ENCODE measurements around the gene ATXN1.
A peak's percentile ranks its signal among the peaks of the same experiment; 100 is the strongest.
"Not testable (repeated sequence)": the region's sequence is repeated elsewhere in the genome, so short reads cannot be mapped to it uniquely, and the experiment has no call there.

ATXN1 gene

GRCh38 chr6:16263464-16264099 lies 497.7 kb downstream of the ATXN1 start:
- not testable (repeated sequence) for H3K27ac Mint-ChIP-seq, H3K4me3 Mint-ChIP-seq, H3K27me3 Mint-ChIP-seq, H3K36me3 Mint-ChIP-seq, H3K9me3 Mint-ChIP-seq, H3K4me1 Mint-ChIP-seq

DNA sequence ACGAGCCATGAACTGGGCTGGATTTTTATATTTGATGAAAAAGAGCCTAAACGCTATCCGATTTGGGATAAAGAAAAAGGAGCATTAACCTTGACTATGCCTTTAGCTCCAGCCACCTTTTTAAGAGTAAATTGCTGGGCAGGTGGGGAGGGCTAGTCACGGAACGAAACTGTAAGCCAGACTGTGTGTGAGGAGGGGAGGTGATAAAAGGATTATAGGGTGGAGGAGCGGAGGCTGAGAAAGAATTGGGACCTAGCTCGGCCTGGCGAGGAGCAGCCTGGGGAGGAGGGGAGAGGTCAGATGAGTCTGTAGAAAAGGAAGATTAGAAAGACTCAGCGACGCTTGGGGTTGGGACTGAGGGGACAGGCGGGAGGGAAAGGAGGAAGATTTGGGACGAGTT lies 498.5 kb downstream of the ATXN1 start:
- not testable (repeated sequence) for H3K27me3 Mint-ChIP-seq, H3K36me3 Mint-ChIP-seq, H3K4me1 Mint-ChIP-seq, H3K9me3 Mint-ChIP-seq, H3K4me3 Mint-ChIP-seq, H3K27ac Mint-ChIP-seq

- not testable (repeated sequence) for H3K27ac Mint-ChIP-seq, H3K36me3 Mint-ChIP-seq, H3K4me1 Mint-ChIP-seq, H3K9me3 Mint-ChIP-seq, H3K4me3 Mint-ChIP-seq, H3K27me3 Mint-ChIP-seq
Measured at GRCh38 chr6:16260602-16261001, 500.7 kb downstream of the ATXN1 start.

- not testable (repeated sequence) for H3K27me3 Mint-ChIP-seq, H3K27ac Mint-ChIP-seq, H3K9me3 Mint-ChIP-seq, H3K36me3 Mint-ChIP-seq, H3K4me1 Mint-ChIP-seq, H3K4me3 Mint-ChIP-seq
Measured at GRCh38 chr6:16259604-16260003, 501.7 kb downstream of the ATXN1 start.

GRCh38 chr6:16258709-16259075 lies 502.6 kb downstream of the ATXN1 start:
- H3K36me3 Mint-ChIP-seq: no peaks in the 10 kb centered on the region
- H3K27ac Mint-ChIP-seq: no peak overlapping the region
- H3K27me3 Mint-ChIP-seq: no peaks in the 10 kb centered on the region
- H3K9me3 Mint-ChIP-seq: no peaks in the 10 kb centered on the region
- no peaks in the 10 kb centered on the region for H3K4me1 Mint-ChIP-seq
- no peak overlapping the region for H3K4me3 Mint-ChIP-seq

DNA sequence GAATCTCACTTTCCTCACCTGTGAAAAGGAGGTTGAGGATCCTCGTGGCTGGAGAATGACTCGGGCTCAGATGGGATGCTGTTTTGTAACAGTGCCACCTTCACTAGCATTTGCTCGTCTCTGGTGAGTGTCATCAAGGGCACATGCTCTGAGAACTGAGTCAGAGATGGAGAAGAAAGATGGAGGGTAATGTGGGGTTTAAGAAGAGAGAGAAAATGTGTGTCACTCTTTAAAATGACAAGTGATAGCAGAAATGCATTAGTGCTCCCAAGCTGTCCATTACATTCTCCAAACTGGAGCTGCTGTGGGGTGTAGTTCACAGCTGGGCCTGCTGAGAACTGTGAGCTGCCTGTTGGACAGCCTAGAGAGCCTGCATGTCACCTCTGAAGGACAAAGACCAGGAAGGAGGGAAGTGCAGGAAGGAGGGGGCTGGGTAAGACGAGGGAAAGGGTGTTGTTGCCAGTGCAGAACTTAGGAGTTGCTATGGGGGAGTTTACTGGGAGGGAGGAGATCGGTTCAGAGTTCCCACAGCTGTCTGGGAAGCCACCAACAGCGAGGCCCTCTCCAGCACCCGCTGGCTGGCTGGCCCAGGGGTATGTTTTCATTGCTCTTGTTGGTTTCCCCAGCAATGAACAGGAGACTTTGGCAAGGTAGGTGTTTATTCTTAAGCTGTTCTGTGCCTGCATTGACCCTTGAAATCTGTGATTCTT lies 503.1 kb downstream of the ATXN1 start:
- H3K27ac Mint-ChIP-seq: no peak overlapping the region
- H3K36me3 Mint-ChIP-seq: no peaks in the 10 kb centered on the region
- H3K4me3 Mint-ChIP-seq: no peak overlapping the region
- H3K4me1 Mint-ChIP-seq: no peaks in the 10 kb centered on the region
- no peaks in the 10 kb centered on the region for H3K9me3 Mint-ChIP-seq
- no peaks in the 10 kb centered on the region for H3K27me3 Mint-ChIP-seq

DNA sequence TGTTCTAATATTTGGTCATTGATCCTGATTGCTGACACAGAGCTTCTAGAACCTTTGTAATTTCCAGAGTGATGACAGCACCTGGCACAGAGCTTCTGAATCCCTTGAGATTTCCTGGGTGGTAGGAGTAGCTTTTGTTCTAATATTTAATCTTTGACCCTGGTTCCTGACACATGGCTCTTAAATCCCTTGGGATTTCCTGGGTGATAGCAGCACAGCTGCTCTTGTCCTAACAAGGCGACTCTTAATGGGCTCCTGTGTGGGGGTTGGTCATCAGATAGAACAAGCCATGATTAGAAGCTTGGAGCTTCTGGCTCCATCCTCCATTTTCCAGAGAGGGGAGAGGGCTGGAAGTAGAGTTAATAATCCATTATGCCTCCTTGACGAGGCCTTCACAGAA lies 504.5 kb downstream of the ATXN1 start:
- Mint-ChIP-seq H3K27me3 (no peaks in the 10 kb centered on the region), H3K27ac (no peak overlapping the region), H3K9me3 (no peaks in the 10 kb centered on the region), H3K36me3 (no peaks in the 10 kb centered on the region), H3K4me1 (no peaks in the 10 kb centered on the region), H3K4me3 (no peak overlapping the region)

- Mint-ChIP-seq H3K4me3 (no peak overlapping the region), H3K9me3 (no peaks in the 10 kb centered on the region), H3K36me3 (no peaks in the 10 kb centered on the region), H3K4me1 (no peaks in the 10 kb centered on the region), H3K27ac (no peak overlapping the region), H3K27me3 (no peaks in the 10 kb centered on the region)
Measured at GRCh38 chr6:16254535-16254934, 506.7 kb downstream of the ATXN1 start.

DNA sequence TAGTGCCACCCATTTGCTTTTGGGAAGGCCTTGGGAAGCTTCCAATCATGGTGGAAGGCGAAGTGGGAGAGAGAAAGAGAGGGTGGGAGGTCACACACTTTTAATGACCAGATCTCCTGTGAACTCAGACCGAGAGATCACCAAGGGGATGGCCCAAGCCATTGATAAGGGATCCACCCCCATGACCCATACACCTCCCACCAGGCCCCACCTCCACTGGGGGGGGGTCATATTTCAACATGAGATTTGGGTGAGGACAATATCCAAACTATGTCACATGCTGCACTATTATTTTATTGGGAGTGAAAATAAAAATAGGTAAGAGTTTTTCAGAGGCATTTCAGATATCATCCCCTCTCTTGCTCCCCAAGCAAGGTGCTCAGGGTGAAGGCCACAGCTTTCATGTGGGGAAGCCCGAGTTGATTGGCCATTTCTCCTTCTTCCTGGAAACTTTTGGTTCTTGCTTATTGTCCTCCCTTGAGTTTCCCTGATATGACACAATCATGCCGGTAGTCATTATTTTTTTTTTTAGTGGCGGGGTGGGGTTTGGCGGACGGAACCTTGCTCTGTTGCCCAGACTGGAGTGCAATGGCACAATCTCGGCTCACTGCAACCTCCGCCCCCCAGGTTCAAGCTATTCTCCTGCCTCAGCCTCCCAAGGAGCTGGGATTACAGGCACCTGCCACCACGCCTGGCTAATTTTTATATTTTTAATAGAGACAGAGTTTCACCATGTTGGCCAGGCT lies 507.7 kb downstream of the ATXN1 start:
- no peaks in the 10 kb centered on the region for H3K9me3 Mint-ChIP-seq
- no peak overlapping the region for H3K27ac Mint-ChIP-seq
- H3K36me3 Mint-ChIP-seq: no peaks in the 10 kb centered on the region
- no peaks in the 10 kb centered on the region for H3K27me3 Mint-ChIP-seq
- no peaks in the 10 kb centered on the region for H3K4me1 Mint-ChIP-seq
- H3K4me3 Mint-ChIP-seq: no peak overlapping the region

GRCh38 chr6:16252686-16253299 lies 508.5 kb downstream of the ATXN1 start:
- no peaks in the 10 kb centered on the region for H3K36me3 Mint-ChIP-seq
- H3K4me3 Mint-ChIP-seq: no peak overlapping the region
- no peaks in the 10 kb centered on the region for H3K9me3 Mint-ChIP-seq
- no peaks in the 10 kb centered on the region for H3K27me3 Mint-ChIP-seq
- H3K4me1 Mint-ChIP-seq: no peaks in the 10 kb centered on the region
- H3K27ac Mint-ChIP-seq: peak overlapping the region; percentile 78

DNA sequence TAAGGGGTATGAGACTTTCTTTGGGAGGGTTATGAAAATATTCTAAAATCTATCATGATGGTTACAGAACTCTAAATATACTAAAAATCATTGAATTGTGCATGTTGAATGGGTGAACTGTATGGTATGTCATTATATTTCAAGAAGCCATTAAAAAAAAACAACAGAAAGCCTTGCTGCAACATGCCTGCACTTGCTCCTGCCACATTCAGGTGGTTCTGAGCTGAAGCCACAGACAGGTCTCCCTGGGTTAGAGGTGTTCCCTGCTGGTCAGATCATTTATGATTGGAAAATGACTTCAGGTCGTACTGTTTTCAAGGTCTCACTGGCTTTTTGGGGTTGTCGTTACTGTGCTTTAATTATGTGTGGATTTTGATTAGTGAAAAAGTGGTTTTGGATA lies 509.6 kb downstream of the ATXN1 start:
- Mint-ChIP-seq H3K36me3 (no peaks in the 10 kb centered on the region), H3K27ac (no peak overlapping the region), H3K4me3 (no peak overlapping the region)

GRCh38 chr6:16249971-16250370 lies 511.3 kb downstream of the ATXN1 start:
- Mint-ChIP-seq H3K4me1 (no peaks in the 10 kb centered on the region), H3K9me3 (no peaks in the 10 kb centered on the region), H3K36me3 (no peaks in the 10 kb centered on the region), H3K27me3 (peaks cover 1% of the 10 kb centered on the region), H3K4me3 (no peak overlapping the region), H3K27ac (no peak overlapping the region)

More for the DNA sequence above, 509.6 kb downstream of the ATXN1 start:
- no peaks in the 10 kb centered on the region for H3K4me1 Mint-ChIP-seq
- H3K9me3 Mint-ChIP-seq: no peaks in the 10 kb centered on the region
- no peaks in the 10 kb centered on the region for H3K27me3 Mint-ChIP-seq

Measured in activated naive CD4-positive, alpha-beta T cell treated with anti-CD3 and anti-CD28 coated beads, Interleukin-2, amount 50 U/mL, for 24 hours (primary cell).